NB4 (cell line): ENCODE measurements around the gene MEPCE.

Experiments
- POLR2A ChIP-seq: IDR thresholded peaks from 2 replicates; pipeline ENCODE4 v1.6.1; 2011; ENCODE audit warnings: mild to moderate bottlenecking; ENCODE audit not compliant: insufficient read length; ENCODE audit errors: extremely low read depth
- TF ChIP-seq, protein P1 (sequence below): IDR thresholded peaks from one replicate; pipeline ENCODE4 v1.5.1; 2012; ENCODE audit warnings: low read depth, low read length

DNA sequence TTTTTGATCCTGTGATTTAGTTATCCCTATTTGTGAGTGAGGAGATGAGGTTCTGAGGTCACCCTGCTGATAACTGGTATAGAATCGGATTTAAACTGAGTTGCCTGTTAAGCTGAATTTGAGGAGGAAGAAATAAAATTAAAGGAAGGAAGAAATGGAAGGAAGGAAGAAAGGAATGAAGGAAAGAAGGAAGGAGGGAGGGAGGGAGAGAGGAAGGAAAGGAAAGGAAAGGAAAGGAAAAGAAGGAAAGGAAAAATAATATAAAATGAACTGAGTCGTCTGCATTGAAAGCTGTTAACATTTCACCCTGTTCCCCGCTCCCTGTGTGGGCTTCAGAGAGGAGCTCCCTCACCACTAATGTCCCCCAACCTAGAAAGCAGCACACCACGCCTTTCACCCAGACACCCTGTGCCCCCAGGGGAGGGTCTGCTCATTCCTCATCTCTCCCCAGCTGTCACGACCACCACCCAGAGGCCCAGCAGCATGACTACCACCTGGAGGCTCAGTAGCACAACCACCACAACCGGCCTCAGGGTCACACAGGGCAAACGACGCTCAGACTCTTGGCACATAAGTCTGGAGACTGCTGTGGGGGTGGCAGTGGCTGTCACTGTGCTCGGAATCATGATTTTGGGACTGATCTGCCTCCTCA lies 40.1 kb upstream of the MEPCE start:
- TF ChIP-seq, protein P1, sequence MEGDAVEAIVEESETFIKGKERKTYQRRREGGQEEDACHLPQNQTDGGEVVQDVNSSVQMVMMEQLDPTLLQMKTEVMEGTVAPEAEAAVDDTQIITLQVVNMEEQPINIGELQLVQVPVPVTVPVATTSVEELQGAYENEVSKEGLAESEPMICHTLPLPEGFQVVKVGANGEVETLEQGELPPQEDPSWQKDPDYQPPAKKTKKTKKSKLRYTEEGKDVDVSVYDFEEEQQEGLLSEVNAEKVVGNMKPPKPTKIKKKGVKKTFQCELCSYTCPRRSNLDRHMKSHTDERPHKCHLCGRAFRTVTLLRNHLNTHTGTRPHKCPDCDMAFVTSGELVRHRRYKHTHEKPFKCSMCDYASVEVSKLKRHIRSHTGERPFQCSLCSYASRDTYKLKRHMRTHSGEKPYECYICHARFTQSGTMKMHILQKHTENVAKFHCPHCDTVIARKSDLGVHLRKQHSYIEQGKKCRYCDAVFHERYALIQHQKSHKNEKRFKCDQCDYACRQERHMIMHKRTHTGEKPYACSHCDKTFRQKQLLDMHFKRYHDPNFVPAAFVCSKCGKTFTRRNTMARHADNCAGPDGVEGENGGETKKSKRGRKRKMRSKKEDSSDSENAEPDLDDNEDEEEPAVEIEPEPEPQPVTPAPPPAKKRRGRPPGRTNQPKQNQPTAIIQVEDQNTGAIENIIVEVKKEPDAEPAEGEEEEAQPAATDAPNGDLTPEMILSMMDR = no peak
- no peak for TF ChIP-seq POLR2A
